H1 (cell line): Measurements from ENCODE around the gene PTHLH. TPM values are rescaled to one million over a fixed set of nuclear protein-coding genes. Genes with fewer than 3 reads are reported as not detected.

Experiments
- CTCF ChIA-PET: fragments of 300-600 bp; sonication (Branson Sonifier 250); formaldehyde crosslinking; loops from one replicate; lab custom pipeline; 2021; ENCODE audit not compliant: partially characterized antibody; lab: Charles Lee
- POLR2A ChIA-PET: fragments of 300-600 bp; sonication (Branson Sonifier 250); formaldehyde crosslinking; loops from one replicate; lab custom pipeline; 2021; ENCODE audit warnings: inconsistent platforms; ENCODE audit not compliant: partially characterized antibody; lab: Charles Lee
- DNase-seq, 2 experiments: peaks; one replicate each; pipeline versions ENCODE4 v3.0.0 to v3.0.0-alpha.2; 2010 to 2022; ENCODE audit warnings: low spot score in 2 of 2, low read depth in 1 of 2, mixed read lengths in 1 of 2
- FAIRE-seq: peaks from 2 replicates; lab custom pipeline; 2011; peaks lifted over from hg19 to GRCh38; lab: Jason Lieb, UNC
- H2AFZ ChIP-seq: 2 replicates; pipeline ENCODE4 v1.8.1; 2012; ENCODE audit warnings: low read length, inconsistent platforms
- H2AK5ac ChIP-seq: 2 replicates; pipeline ENCODE4 v1.6.1; 2013; ENCODE audit warnings: low read depth, low read length
- H2BK120ac ChIP-seq: replicated peaks from 2 replicates; pipeline ENCODE3; 2013; ENCODE audit warnings: low read depth, low read length, inconsistent platforms
- H2BK12ac ChIP-seq: 2 replicates; pipeline ENCODE4 v1.6.1; 2013; ENCODE audit warnings: low read depth, low read length
- H2BK15ac ChIP-seq: 2 replicates; pipeline ENCODE4 v1.6.1; 2013; ENCODE audit warnings: low read length
- H2BK20ac ChIP-seq: 2 replicates; pipeline ENCODE4 v1.6.1; 2013; ENCODE audit warnings: low read length
- H2BK5ac ChIP-seq: 2 replicates; pipeline ENCODE4 v1.6.1; 2013; ENCODE audit warnings: low read depth, low read length
- H3K14ac ChIP-seq: 2 replicates; pipeline ENCODE4 v1.6.1; 2013; ENCODE audit warnings: inconsistent platforms; ENCODE audit not compliant: insufficient read length
- H3K18ac ChIP-seq: 2 replicates; pipeline ENCODE4 v1.6.1; 2013; ENCODE audit warnings: low read length; ENCODE audit errors: extremely low read depth
- H3K23ac ChIP-seq: 2 replicates; pipeline ENCODE4 v1.6.1; 2013; ENCODE audit warnings: inconsistent platforms; ENCODE audit not compliant: insufficient read length
- H3K23me2 ChIP-seq: 2 replicates; pipeline ENCODE4 v1.6.1; 2013; ENCODE audit warnings: low read depth, low read length
- H3K27ac ChIP-seq: 2 replicates; pipeline ENCODE4 v1.6.1; 2011; ENCODE audit warnings: low read depth, low read length, inconsistent platforms
- H3K27me3 ChIP-seq, 4 experiments: replicated peaks in 1 of 4; 1 replicate in 1 of 4; 2 replicates in 3 of 4; pipeline versions ENCODE4 v1.6.1 to v1.8.1; 2011 to 2013; ENCODE audit warnings: low read length in 3 of 4, mild to moderate bottlenecking in 3 of 4, inconsistent platforms in 2 of 4, mixed read lengths in 2 of 4, moderate library complexity in 1 of 4; ENCODE audit not compliant: control insufficient read depth in 3 of 4, insufficient read depth in 3 of 4; ENCODE audit errors: extremely low read depth in 1 of 4
- H3K36me3 ChIP-seq, 4 experiments: 2 replicates each; pipeline versions ENCODE4 v1.6.1 to v1.8.1; 2011 to 2013; ENCODE audit warnings: mild to moderate bottlenecking in 4 of 4, low read length in 3 of 4, moderate library complexity in 2 of 4, control low read depth in 1 of 4, inconsistent platforms in 1 of 4; ENCODE audit not compliant: insufficient read depth in 4 of 4, control insufficient read depth in 2 of 4
- H3K4ac ChIP-seq: replicated peaks from 2 replicates; pipeline ENCODE3; 2013; ENCODE audit warnings: low read length, low read depth, mixed read lengths, inconsistent platforms; ENCODE audit not compliant: insufficient read length
- H3K4me1 ChIP-seq, 4 experiments: replicated peaks in 1 of 4; 1 replicate in 1 of 4; 2 replicates in 3 of 4; pipeline versions ENCODE4 v1.6.1 to v1.8.1; 2011 to 2013; ENCODE audit warnings: low read length in 3 of 4, inconsistent platforms in 2 of 4, mixed read lengths in 1 of 4; ENCODE audit not compliant: insufficient read depth in 4 of 4, control insufficient read depth in 3 of 4
- H3K4me2 ChIP-seq, 2 experiments: 2 replicates each; pipeline versions ENCODE4 v1.6.1 to v1.8.1; 2011 to 2013; ENCODE audit warnings: low read depth in 2 of 2, low read length in 2 of 2, control low read depth in 1 of 2, inconsistent platforms in 1 of 2, mild to moderate bottlenecking in 1 of 2; ENCODE audit not compliant: insufficient read depth in 1 of 2
- H3K4me3 ChIP-seq, 4 experiments: fragments of 200-600, 300-600 bp in 1 of 4; sonication (generic), shearing (Covaris generic), sonication (Bioruptor Twin) in 1 of 4; 2 replicates each; pipeline versions ENCODE4 v1.5.1 to v1.8.1; 2011 to 2016; ENCODE audit warnings: low read length in 4 of 4, low read depth in 3 of 4, control low read depth in 2 of 4, inconsistent platforms in 2 of 4, mild to moderate bottlenecking in 2 of 4, mixed read lengths in 1 of 4, moderate library complexity in 1 of 4; ENCODE audit not compliant: insufficient read depth in 2 of 4; ENCODE audit errors: extremely low read depth in 1 of 4
- H3K56ac ChIP-seq: replicated peaks from 2 replicates; pipeline ENCODE3; 2013; ENCODE audit warnings: low read depth, mild to moderate bottlenecking, mixed read lengths, low read length, inconsistent platforms; ENCODE audit not compliant: insufficient read length
- H3K79me1 ChIP-seq: 2 replicates; pipeline ENCODE4 v1.6.1; 2013; ENCODE audit warnings: low read depth, low read length, control low read depth
- H3K79me2 ChIP-seq, 2 experiments: 2 replicates each; pipeline versions ENCODE4 v1.6.1 to v1.8.1; 2012 to 2013; ENCODE audit warnings: low read length in 2 of 2, mild to moderate bottlenecking in 2 of 2, inconsistent platforms in 1 of 2; ENCODE audit not compliant: insufficient read depth in 2 of 2, control insufficient read depth in 1 of 2
- H3K9ac ChIP-seq, 4 experiments: replicated peaks in 1 of 4; 1 replicate in 1 of 4; 2 replicates in 3 of 4; pipeline versions ENCODE4 v1.6.1 to v1.8.1; 2011 to 2013; ENCODE audit warnings: low read depth in 3 of 4, low read length in 3 of 4, control low read depth in 2 of 4, mild to moderate bottlenecking in 2 of 4, moderate library complexity in 2 of 4, inconsistent platforms in 1 of 4; ENCODE audit errors: extremely low read depth in 1 of 4
- H3K9me3 ChIP-seq, 2 experiments: 2 replicates each; pipeline versions ENCODE4 v1.6.1 to v1.8.1; 2012 to 2013; ENCODE audit warnings: mild to moderate bottlenecking in 2 of 2, moderate library complexity in 2 of 2, control low read depth in 1 of 2, inconsistent platforms in 1 of 2, low read depth in 1 of 2, low read length in 1 of 2, mixed read lengths in 1 of 2; ENCODE audit not compliant: insufficient read depth in 2 of 2
- H4K20me1 ChIP-seq, 2 experiments: replicated peaks in 1 of 2; 2 replicates each; pipeline versions ENCODE3 to v1.8.1; 2011 to 2013; ENCODE audit warnings: inconsistent platforms in 2 of 2, low read length in 2 of 2, mild to moderate bottlenecking in 1 of 2; ENCODE audit not compliant: insufficient read depth in 2 of 2, control insufficient read depth in 1 of 2
- H4K5ac ChIP-seq: 2 replicates; pipeline ENCODE4 v1.6.1; 2013; ENCODE audit warnings: low read length, low read depth, mixed read lengths, inconsistent platforms; ENCODE audit not compliant: insufficient read length
- H4K8ac ChIP-seq: 2 replicates; pipeline ENCODE4 v1.8.0; 2013; ENCODE audit warnings: mild to moderate bottlenecking, moderate library complexity, low read length, inconsistent platforms; ENCODE audit not compliant: insufficient read depth; ENCODE audit errors: extremely low read depth
- H4K91ac ChIP-seq: replicated peaks from 2 replicates; pipeline ENCODE3; 2013; ENCODE audit warnings: low read length, mixed read lengths, inconsistent platforms; ENCODE audit not compliant: insufficient read length
- ATF3 ChIP-seq: IDR thresholded peaks from 2 replicates; pipeline ENCODE4 v1.6.1; 2011; ENCODE audit warnings: low read depth, mild to moderate bottlenecking, low read length; ENCODE audit not compliant: insufficient read depth
- BACH1 ChIP-seq: IDR thresholded peaks from 2 replicates; pipeline ENCODE4 v1.6.1; 2012; ENCODE audit warnings: low read length, improper control_type of control experiment
- CHD2 ChIP-seq: IDR thresholded peaks from 2 replicates; pipeline ENCODE4 v1.6.1; 2012; ENCODE audit warnings: low read length, improper control_type of control experiment
- FOSL1 ChIP-seq: IDR thresholded peaks from 2 replicates; pipeline ENCODE4 v1.6.1; 2011; ENCODE audit warnings: mild to moderate bottlenecking, low read depth, low read length, moderate library complexity; ENCODE audit not compliant: insufficient read depth
- GABPA ChIP-seq: IDR thresholded peaks from 2 replicates; pipeline ENCODE4 v1.6.1; 2011; ENCODE audit warnings: mild to moderate bottlenecking, low read length, moderate library complexity, borderline replicate concordance; ENCODE audit not compliant: insufficient read depth
- HDAC6 ChIP-seq: IDR thresholded peaks from one replicate; pipeline ENCODE4 v1.7.1; 2012; ENCODE audit warnings: low read depth, mild to moderate bottlenecking, inconsistent platforms, low read length, moderate library complexity
- POLR2AphosphoS5 ChIP-seq: IDR thresholded peaks from 2 replicates; pipeline ENCODE4 v1.6.1; 2011; ENCODE audit warnings: low read depth, low read length
- RAD21 ChIP-seq, 2 experiments: IDR thresholded peaks in 1 of 2; conservative IDR thresholded peaks in 1 of 2; 2 replicates each; pipeline ENCODE4 v1.6.1; 2011; ENCODE audit warnings: low read depth in 2 of 2, low read length in 2 of 2, improper control_type of control experiment in 1 of 2, inconsistent platforms in 1 of 2, mild to moderate bottlenecking in 1 of 2, moderate library complexity in 1 of 2
- SP1 ChIP-seq: IDR thresholded peaks from 2 replicates; pipeline ENCODE4 v1.6.1; 2011; ENCODE audit warnings: low read depth, low read length
- SP2 ChIP-seq: IDR thresholded peaks from 2 replicates; pipeline ENCODE4 v1.6.1; 2012; ENCODE audit warnings: mild to moderate bottlenecking, low read length, inconsistent platforms
- TBP ChIP-seq: IDR thresholded peaks from 2 replicates; pipeline ENCODE4 v1.6.1; 2011; ENCODE audit warnings: low read depth, low read length, improper control_type of control experiment
- TCF12 ChIP-seq: IDR thresholded peaks from 2 replicates; pipeline ENCODE4 v1.6.1; 2011; ENCODE audit warnings: low read depth, mild to moderate bottlenecking, low read length
- YY1 ChIP-seq: IDR thresholded peaks from 2 replicates; pipeline ENCODE4 v1.6.1; 2011; ENCODE audit warnings: low read depth, mild to moderate bottlenecking, low read length
- whole genome bisulfite sequencing, 2 experiments: shearing (Covaris generic) in 1 of 2; methylation state at CpG; one replicate each; pipeline versions ENCODE4 v1.1.6 to v1.1.7; 2013 to 2015; ENCODE audit warnings: low lambda C conversion rate in 2 of 2, mixed read lengths in 2 of 2, inconsistent platforms in 1 of 2, low coverage in 1 of 2, missing lambda C conversion rate in 1 of 2; ENCODE audit not compliant: insufficient replicate concordance in 2 of 2, insufficient coverage in 1 of 2, insufficient read length in 1 of 2; ENCODE audit errors: extremely low coverage in 1 of 2, missing lambda C conversion rate in 1 of 2; 5-methylcytosine and 5-hydroxymethylcytosine counted together
- polyA plus RNA-seq, 7 experiments: library from polyadenylated mRNA; depleted of rRNA in 3 of 7; stranded (reverse) in 5 of 7; unstranded in 2 of 7; fragments of >200 nt in 5 of 7; fragments of 200-250 nt in 2 of 7; gene quantifications; 1 replicate in 5 of 7; 2 replicates in 1 of 7; 4 replicates in 1 of 7; pipeline versions ENCODE4 v1.2.1 to v1.2.3, GENCODE V29; 2011 to 2013; ENCODE audit warnings: missing spikeins in 2 of 7, mixed read lengths in 2 of 7
- total RNA-seq: library from RNA; stranded (reverse); fragmentation: NEBNext Ultra II Directional; extraction: Animal tissue kit (Norgen Biotek cat#: 25700); gene quantifications from 2 replicates; pipeline ENCODE4 v1.2.1, GENCODE V29; 2021

The PTHLH gene
- total and polyA plus RNA-seq, 2 of the 8 experiments (the other 6 are each of a cell fraction or from before 2014, with no cell fraction given): 0.32 TPM; not detected in 1

- no peak overlapping the region for H2BK20ac ChIP-seq
- no peak overlapping the region for H2BK120ac ChIP-seq
- H3K27me3 ChIP-seq: no peaks in the 10 kb centered on the region
- no peaks in the 10 kb centered on the region for H3K9me3 ChIP-seq
- FAIRE-seq: no peak
- DNase-seq: no peak
- no peak overlapping the region for H2BK15ac ChIP-seq
- H4K20me1 ChIP-seq: no peaks in the 10 kb centered on the region
- no peak overlapping the region for H3K4me2 ChIP-seq
- H3K4me1 ChIP-seq: no peaks in the 10 kb centered on the region
- ChIA-PET CTCF (no interaction called here), POLR2A (no interaction called here)
- no peak overlapping the region for H3K23ac ChIP-seq
- H3K56ac ChIP-seq: no peak overlapping the region
- H2BK12ac ChIP-seq: no peak overlapping the region
- no peak overlapping the region for H2AK5ac ChIP-seq
- 84% methylated on average over 4 of the region's 4 CpGs; no CpG with 5 or more reads in 1 of the 2 experiments for WGBS, 2 experiments
- H2BK5ac ChIP-seq: no peak overlapping the region
- H4K5ac ChIP-seq: no peak overlapping the region
- no peak overlapping the region for H3K27ac ChIP-seq
- H4K91ac ChIP-seq: no peak overlapping the region
- no peak overlapping the region for H3K9ac ChIP-seq
- no peaks in the 10 kb centered on the region for H3K23me2 ChIP-seq
- H3K4me3 ChIP-seq: no peak overlapping the region
- H2AFZ ChIP-seq: no peak overlapping the region
- no peak overlapping the region for H3K14ac ChIP-seq
- no peaks in the 10 kb centered on the region for H3K79me2 ChIP-seq
- no peak overlapping the region for H3K4ac ChIP-seq
- no peaks in the 10 kb centered on the region for H3K79me1 ChIP-seq
- no peak overlapping the region for H3K18ac ChIP-seq
- H3K36me3 ChIP-seq: no peaks in the 10 kb centered on the region
- H4K8ac ChIP-seq: no peak overlapping the region
- TF ChIP-seq GABPA (no peak), FOSL1 (no peak), CHD2 (no peak), POLR2AphosphoS5 (no peak), YY1 (no peak), BACH1 (no peak), HDAC6 (no peak), SP1 (no peak), ATF3 (no peak), TBP (no peak), TCF12 (no peak), RAD21 (IDR thresholded peaks at IDR 0.05 in 1 of 2, conservative IDR thresholded peaks at IDR 0.05 in 1 of 2; ENCODE audit: low read depth in 2 of 2, low read length in 2 of 2) (no peak), SP2 (no peak)
Measured at GRCh38 chr12:27913999-27914614, 58.4 kb downstream of the PTHLH start.
